A673 (cell line): Measurements from ENCODE around the gene SELENOW.
"Not testable (repeated sequence)": the region's sequence is repeated elsewhere in the genome, so short reads cannot be mapped to it uniquely, and the experiment has no call there.

Experiments
- CTCF ChIP-seq: fragments of 300-800, 200-600 bp; sonication (generic); conservative IDR thresholded peaks from 2 replicates; pipeline ENCODE4 v1.5.1; 2017; ENCODE audit warnings: low read depth, mild to moderate bottlenecking, antibody characterized with exemption, low read length, moderate library complexity, mixed read lengths
- EZH2 ChIP-seq: fragments of 200-600 bp; sonication (generic); IDR thresholded peaks from 2 replicates; pipeline ENCODE4 v1.6.1; 2017; ENCODE audit warnings: borderline replicate concordance, low read depth, mild to moderate bottlenecking, mixed read lengths, antibody characterized with exemption, low read length; ENCODE audit not compliant: poor library complexity, severe bottlenecking

- not testable (repeated sequence) for TF ChIP-seq CTCF, EZH2
Measured at GRCh38 chr19:47803671-47804070, 25.2 kb downstream of the SELENOW start.
